ENCODE measurements around the gene PSPC1.

The PSPC1 gene

DNA sequence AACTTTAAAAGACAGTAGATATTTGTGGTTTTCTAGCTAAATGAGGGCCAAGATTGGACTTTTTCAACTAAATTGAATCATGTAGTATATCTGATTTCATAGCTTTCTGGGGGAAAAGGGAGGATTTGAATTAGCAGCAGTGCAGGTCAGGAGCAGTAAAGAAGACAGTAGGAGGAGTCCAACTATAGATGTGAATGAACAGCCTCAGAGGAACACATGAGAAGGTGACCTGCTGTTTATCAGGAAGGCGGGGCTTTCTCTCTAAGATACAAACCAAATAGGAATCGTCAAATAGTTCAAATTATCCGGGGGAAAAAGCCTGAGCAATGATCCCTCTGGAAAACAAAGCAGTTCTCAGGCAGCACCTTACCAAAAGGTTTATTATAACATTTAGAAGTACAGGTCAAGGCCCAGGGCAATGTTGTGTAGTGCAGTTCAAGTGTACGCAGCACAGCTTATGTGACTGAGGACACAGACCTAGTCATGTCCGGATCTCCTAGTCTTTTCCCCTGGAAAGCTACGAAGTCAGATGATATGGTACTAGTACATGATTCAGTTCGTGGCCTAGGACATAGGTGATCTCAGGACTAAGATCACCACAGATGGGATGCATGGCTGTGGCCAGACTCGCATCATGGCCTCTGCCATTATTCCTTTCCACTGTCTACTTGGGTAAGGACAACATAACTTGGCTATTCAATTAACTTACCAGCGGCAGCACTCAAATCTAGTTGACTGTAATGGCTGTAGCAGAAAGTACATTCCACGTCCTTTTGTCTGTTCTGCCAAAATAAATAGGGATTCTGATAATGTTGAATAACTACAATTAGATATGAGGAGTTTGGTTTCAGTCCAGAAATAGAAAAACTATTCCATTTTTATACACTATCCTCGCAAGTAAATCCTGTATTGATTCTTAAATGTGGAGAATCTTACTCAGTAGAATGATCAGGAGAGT lies 109.0 kb downstream of the PSPC1 start:
- no peak for DNase-seq (ENCODE audit: low read depth in 2 of 2)

DNA sequence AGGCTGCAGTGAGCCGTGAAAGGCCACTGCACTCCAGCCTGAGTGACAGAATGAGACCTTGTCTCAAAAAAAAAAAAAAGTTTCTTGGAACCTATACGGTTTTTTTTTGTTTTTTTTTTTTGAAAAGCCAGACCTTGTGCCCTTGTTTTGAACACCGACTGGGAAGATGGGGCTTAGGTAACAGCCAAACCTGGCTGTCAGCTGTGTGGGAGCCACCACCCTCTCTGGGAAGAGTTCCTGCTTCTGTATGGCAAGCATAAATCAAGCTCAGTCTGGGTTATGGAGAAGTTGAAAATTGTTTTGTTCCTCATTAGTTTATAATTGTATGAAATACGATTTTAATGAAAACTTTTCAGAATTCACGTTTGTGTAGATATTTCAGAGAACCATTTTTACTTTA lies 109.8 kb downstream of the PSPC1 start:
- no peak for DNase-seq (ENCODE audit: low read depth in 2 of 2)

DNA sequence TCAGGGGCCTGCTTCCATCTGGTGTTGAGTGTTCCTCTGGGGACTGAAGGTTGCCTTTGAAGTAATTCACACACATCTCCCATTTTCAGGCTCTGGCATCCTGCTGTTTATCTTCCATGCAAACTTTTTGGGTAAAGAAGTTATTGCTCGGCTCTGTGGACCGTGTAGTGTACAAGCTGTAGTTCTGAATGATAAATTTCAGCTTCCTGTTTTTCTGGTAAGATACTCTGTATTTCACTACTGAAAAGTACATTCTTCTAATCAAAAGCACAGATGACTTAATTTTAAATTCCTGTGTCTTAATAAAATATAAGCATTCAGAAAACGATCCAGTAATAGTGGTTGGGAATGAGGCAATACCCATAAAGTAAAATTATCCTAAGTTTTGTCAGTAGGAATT lies 112.6 kb downstream of the PSPC1 start:
- DNase-seq (ENCODE audit: low read depth in 2 of 2) = no peak

DNA sequence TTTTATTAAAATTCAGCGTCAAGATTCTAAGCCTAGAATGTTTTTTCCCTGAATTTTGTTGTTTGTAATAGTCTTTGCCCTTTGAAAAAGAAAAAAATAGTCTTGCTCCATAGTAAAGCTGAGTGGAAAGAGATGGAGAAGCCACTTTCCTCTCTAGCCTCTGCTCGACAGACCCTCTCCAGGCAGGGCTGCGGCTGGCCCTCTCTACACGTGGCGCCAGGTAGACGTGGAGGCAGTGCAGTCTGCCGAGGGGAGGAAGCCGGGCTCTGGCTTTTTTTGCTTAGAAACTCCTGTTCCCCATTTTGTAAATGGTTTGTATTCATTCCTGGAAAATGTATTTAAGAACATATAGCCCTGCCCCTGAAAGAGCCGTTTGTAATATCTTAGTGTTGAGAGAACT lies 114.0 kb downstream of the PSPC1 start:
- no peak for DNase-seq (ENCODE audit: low read depth in 2 of 2)

DNA sequence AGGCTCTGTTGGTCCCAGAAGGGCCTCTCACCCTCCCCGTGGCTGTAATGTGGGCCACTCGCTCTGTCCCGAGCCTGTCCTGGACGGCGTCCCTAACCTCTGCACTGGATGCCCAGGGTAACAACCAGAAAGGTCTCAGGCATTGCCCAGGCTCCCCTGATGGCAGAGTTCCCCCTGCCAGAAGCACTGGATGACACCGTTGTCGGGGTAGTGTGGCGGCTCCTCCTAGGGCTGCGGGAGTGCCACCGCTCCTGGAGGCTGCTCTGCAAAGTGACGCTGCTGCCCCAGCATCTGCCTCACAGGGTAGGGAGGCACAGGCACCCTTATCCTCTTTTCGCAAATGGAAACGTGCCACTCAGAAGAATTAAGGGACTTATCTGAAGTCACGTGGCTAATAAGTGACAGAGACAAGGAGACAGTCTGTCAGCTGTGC lies 117.3 kb downstream of the PSPC1 start:
- DNase-seq (ENCODE audit: low read depth in 2 of 2) = no peak

DNA sequence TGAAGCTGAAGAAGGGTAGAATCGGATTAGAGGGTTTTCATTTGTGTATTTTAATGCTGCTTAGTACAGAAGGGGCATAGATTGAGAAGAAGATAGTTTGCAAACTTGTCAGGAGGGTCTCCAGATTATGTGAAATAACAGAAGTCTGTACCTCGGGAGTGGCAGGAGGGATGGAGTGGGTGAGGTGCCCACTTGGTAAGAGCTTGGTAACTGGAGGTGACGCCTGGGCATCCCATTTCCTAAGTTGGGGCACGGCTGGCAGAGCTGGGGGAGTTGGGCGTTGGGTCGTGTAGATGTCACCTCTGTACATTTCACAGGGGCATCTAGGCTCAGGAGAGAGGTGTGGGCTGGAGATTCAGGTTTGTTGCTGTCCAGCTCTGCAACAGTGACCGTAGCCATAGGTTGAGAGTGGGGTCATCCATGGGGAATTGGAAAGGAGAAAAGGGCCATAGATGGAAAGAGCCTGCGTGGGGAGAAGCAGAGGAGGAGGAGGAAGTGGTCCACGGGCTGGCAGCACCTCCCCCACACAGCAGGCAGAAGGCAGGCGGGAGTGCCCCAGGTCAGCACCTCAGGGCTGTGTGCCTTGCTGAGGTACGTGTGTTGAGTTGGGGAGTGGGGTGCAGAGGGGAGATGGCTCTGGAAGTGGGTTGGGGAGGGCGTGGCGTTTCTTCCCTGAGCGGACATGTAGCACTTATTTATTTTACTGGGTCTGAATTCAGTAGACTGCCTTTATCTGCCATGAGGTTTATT lies 118.1 kb downstream of the PSPC1 start:
- DNase-seq (ENCODE audit: low read depth in 2 of 2) = no peak

DNA sequence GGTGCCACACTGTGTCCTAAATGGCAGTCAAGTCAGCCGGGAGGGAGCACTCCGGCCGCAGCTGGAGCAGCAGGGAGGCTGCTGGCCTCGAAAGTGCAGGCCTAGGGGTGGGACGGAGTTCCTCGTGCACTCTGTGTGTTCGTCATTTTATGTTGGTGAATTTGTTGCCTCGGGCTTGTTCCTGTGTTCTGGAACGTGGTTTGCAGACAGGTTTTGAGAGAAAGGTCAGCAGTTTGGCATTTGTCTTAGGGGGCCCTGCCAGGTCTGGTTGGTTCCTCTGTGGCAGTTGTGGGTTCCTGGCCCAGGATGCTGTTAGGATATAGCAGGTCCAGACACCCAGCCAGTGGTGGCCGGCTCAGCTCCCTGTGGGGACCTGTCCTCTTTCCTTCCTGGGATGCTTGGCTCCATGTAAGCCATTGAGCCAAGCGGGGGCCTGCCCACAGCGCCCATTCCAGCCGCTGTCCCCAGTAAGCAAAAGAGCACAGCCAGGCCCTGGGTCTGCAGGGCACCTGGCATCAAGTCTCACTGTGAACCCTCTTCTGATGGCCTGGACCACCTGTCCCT lies 119.2 kb downstream of the PSPC1 start:
- DNase-seq (ENCODE audit: low read depth in 2 of 2) = no peak

DNA sequence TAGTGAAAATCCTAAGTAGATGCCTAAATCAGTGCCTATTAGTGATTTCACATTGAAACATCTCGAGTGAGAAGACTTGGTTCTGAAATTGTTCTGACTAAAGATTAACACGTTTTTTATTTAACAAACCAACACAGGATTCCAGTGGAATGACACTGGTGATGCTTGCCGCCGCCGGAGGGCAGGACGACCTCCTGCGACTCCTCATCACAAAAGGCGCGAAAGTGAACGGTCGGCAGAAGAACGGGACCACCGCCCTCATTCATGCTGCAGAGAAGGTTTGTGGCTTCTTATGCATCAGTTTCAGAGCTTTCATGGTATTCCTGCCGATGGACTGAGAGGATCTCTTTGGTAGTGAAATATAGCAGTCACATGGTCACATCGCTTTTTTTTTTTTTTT lies 121.2 kb downstream of the PSPC1 start:
- DNase-seq (ENCODE audit: low read depth in 2 of 2) = no peak

DNA sequence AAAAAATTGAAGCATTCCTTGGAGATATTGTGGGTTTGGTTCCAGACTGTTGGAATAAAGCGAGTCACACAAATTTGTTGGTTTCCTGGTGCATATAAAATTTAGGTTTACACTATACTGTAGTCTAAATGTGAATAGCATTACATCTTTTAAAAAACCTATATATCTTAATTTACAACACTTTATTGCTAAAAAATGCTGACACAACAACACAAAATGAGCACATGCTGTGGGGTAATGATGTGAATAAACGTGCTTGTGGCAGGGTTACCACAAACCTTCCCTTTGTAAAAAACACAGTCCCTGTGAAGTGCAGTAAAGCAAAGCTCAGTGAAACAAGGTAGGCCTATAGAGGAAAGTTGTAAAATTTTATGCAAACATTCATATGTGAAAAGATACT lies 121.6 kb downstream of the PSPC1 start:
- no peak for DNase-seq (ENCODE audit: low read depth in 2 of 2)

DNA sequence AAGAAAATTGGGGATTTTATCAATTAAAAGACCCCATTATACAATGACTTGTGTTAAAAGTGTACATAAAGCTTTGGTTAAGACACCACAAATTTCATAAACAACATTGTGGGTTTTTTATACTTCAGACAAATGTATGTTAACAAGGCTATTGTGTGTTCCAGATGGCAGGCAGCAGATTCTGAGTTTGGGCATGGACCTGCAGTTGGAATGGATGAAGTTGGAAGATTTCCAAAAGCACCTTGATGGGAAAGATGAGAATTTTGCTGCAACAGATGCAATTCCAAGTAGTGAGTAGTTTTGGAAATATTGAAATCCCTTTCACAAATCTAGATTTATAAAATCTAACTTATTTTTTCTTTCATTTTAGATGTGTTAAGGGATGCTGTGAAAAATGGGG lies 123.9 kb downstream of the PSPC1 start:
- DNase-seq (ENCODE audit: low read depth in 2 of 2) = no peak

DNA sequence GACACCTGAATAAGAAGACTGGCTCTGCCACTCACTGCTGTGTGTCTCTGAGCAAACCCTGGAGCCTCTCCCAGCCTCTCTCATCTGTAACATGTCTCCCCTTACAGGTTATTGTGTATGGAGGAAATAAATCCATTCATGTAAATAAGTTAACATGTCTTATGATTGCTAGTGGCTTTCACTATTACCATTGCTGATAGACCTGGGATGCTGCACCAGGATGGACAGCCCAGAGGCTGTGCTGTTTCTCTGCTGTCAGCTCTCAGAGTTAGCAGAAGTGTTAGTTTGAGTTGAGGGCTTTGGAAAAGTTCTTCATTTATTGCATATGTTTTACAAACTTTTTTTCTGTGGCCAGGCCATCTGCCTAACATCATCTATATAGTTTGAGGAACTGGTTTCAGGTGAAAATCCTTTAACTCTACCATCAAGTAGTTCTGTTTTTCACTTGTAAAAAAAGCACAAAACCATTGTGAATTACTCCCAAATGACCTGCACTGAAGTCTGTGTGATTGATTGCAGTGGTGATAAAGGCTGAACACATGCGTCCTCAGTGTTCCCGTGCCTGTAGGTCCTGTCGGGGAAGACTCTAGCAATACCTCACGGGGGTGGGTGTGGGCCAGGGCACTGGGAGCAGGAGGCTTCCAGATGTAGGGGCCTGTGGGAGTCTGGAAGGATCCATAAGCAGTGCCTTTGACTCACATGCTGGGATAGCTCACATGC lies 124.7 kb downstream of the PSPC1 start:
- no peak for DNase-seq (ENCODE audit: low read depth in 2 of 2)
